Measurements from ENCODE around the gene CSPG5.
A peak's percentile ranks its signal among the peaks of the same experiment; 100 is the strongest.

Gene CSPG5

GRCh38 chr3:47580481-47580880 lies 1.8 kb upstream of the CSPG5 start:
- TF ChIP-seq CTCF (IDR thresholded peaks at IDR 0.05; ENCODE audit: low read depth, low read length), result no peak
- no peak overlapping the region for H3K4me3 ChIP-seq (ENCODE audit: low read depth, low read length)
- in situ Hi-C loops (cut with HindIII; ENCODE audit: low sequenced_read_pairs), result no loop called here
- DNase-seq (ENCODE audit: low read depth, low spot score), result no peak

GRCh38 chr3:47579875-47580274 lies 1.2 kb upstream of the CSPG5 start:
- in situ Hi-C loops (cut with HindIII; ENCODE audit: low sequenced_read_pairs), result no loop called here
- TF ChIP-seq CTCF (IDR thresholded peaks at IDR 0.05; ENCODE audit: low read depth, low read length), result no peak
- H3K4me3 ChIP-seq (ENCODE audit: low read depth, low read length), result no peak overlapping the region
- DNase-seq (ENCODE audit: low read depth, low spot score), result no peak

GRCh38 chr3:47578119-47578632 lies 489 bp downstream of the CSPG5 start:
- in situ Hi-C loops (cut with HindIII; ENCODE audit: low sequenced_read_pairs), result no loop called here
- no peak for DNase-seq (ENCODE audit: low read depth, low spot score)
- no peak for TF ChIP-seq CTCF (IDR thresholded peaks at IDR 0.05; ENCODE audit: low read depth, low read length)
- peak overlapping the region; percentile 34 for H3K4me3 ChIP-seq (ENCODE audit: low read depth, low read length)

GRCh38 chr3:47577583-47578118 lies 1.0 kb downstream of the CSPG5 start:
- in situ Hi-C loops (cut with HindIII; ENCODE audit: low sequenced_read_pairs), result no loop called here
- no peak for TF ChIP-seq CTCF (IDR thresholded peaks at IDR 0.05; ENCODE audit: low read depth, low read length)
- DNase-seq (ENCODE audit: low read depth, low spot score), result no peak
- peak overlapping the region; percentile 34 for H3K4me3 ChIP-seq (ENCODE audit: low read depth, low read length)

GRCh38 chr3:47573190-47574172 lies 5.2 kb downstream of the CSPG5 start:
- in situ Hi-C loops (cut with HindIII; ENCODE audit: low sequenced_read_pairs), result no loop called here
- H3K4me3 ChIP-seq (ENCODE audit: low read depth, low read length), result no peak overlapping the region
- TF ChIP-seq CTCF (IDR thresholded peaks at IDR 0.05; ENCODE audit: low read depth, low read length), result no peak
- no peak for DNase-seq (ENCODE audit: low read depth, low spot score)

GRCh38 chr3:47571391-47572175 lies 7.1 kb downstream of the CSPG5 start:
- no peak for TF ChIP-seq CTCF (IDR thresholded peaks at IDR 0.05; ENCODE audit: low read depth, low read length)
- DNase-seq (ENCODE audit: low read depth, low spot score), result no peak
- H3K4me3 ChIP-seq (ENCODE audit: low read depth, low read length), result no peak overlapping the region
- in situ Hi-C loops (cut with HindIII; ENCODE audit: low sequenced_read_pairs), result no loop called here

Data from astrocyte of the spinal cord (primary cell).